Measurements from ENCODE around the gene MACROD1.

The MACROD1 gene

GRCh38 chr11:64036087-64037026 lies 129.6 kb downstream of the MACROD1 start:
- DNase-seq (ENCODE audit: low read depth in 2 of 2) = no peak

DNA sequence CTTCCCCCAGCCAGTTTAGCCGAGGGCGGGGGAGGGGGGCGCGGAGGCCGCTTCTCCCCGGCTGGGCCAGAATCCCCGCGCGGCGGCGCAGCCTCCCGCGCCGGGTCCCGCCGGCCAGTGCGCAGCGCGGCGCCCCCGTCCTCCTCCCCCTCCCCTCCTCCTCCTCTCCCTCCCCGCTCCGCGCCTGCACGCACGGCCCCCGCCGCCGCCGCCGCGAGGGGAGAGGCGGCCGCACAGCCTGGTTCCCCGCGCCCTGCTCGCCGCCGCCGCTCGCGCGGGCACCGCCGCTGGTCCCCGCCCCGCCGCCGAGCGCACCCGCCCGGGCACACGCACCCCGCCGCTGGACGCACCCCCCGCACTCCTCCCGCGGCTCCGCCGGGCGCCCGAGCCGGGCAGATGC lies 130.3 kb downstream of the MACROD1 start, which contains the start of gene FLRT1:
Gene FLRT1 (plus strand): TSS at position 356 of the 400 bp plus-strand sequence. CDS start 80,337 bp downstream, outside the sequence.
- no peak for DNase-seq (ENCODE audit: low read depth in 2 of 2)

DNA sequence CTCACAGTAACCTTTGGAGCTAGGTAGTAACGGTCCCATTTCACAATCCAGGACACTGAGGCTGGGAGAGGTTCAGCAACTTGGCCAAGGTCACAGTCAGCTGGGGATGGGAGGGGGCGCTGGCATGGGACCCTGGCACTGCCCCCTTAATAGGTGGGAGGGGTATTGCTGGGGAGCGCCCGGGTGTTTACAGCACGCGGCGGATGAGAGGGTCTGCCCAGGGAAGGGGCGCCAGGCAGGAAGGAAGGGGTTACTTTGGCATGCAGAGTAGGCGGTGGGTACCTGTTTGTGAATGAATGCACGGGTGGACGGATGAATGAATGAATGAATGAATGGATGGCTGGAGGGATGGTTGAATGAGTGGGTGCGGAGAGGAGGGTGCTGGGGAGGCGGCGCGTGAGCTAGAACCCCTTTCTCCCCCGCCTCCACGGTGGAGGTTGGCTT lies 130.8 kb downstream of the MACROD1 start:
- DNase-seq (ENCODE audit: low read depth in 2 of 2) = no peak

- DNase-seq (ENCODE audit: low read depth in 2 of 2) = no peak
Observed at GRCh38 chr11:64034411-64034811, 131.5 kb downstream of the MACROD1 start.

DNA sequence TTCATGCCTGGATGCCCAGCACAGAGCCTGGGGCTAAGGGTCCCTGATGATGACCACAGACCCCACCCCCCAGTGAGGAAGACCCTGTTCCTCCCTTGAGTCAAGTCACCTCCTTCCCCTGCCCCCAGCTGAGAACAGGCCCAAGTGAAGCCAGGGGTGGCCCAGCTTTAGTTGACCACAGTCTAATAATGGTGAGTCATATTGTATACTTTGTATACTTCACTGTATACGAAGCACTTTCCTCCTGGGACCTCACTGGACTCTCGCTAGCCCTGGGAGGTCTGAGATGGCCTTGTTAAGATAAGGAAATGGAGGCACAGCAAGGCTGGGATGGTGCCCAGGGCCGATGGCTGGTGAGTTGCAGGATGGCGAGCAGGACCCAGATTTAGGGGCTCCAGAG lies 133.9 kb downstream of the MACROD1 start:
- no peak for DNase-seq (ENCODE audit: low read depth in 2 of 2)

- no peak for DNase-seq (ENCODE audit: low read depth in 2 of 2)
Observed at GRCh38 chr11:64031001-64031400, 134.9 kb downstream of the MACROD1 start.

GRCh38 chr11:64029773-64030172 lies 136.1 kb downstream of the MACROD1 start:
- no peak for DNase-seq (ENCODE audit: low read depth in 2 of 2)

- DNase-seq (ENCODE audit: low read depth in 2 of 2) = no peak
Observed at GRCh38 chr11:64028398-64029115, 137.4 kb downstream of the MACROD1 start.

DNA sequence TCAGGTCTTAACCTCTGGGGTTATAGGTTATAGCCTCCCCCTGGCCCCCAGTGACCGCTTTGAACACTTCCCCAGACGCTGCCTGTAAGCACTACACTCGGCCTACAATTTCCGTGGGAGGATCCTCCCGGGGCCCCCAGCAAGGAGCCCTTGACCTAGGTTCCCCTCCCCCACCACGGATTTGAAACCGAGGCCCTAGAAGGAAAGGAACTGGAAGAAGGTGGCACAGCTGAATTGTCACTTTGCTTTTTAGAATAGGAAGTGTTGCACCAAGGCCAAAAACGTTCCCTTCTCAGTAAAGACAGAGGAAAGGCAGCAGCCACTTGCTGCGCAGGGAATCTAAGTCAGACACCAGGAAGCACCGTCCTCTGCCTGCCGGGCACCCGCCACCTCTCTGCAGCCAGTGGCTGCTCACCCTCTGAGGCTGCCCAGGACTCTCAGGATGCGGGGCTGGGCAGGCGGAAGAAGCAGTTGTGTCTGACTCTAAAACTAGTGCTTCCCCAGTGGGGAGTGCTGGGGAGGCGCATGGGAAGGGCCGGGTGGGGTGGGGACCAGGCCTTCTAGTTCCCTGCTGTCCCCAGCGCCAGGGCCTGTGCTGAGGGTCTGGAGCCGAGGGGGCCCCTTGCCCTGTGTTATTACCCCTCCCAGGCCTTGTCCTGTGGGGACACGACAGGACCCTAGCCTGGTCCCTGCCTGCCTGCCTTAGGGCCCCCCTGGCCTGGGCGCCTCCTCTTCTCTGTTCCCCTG lies 138.1 kb downstream of the MACROD1 start:
- no peak for DNase-seq (ENCODE audit: low read depth in 2 of 2)

GRCh38 chr11:64026575-64027205 lies 139.2 kb downstream of the MACROD1 start:
- DNase-seq (ENCODE audit: low read depth in 2 of 2) = no peak

GRCh38 chr11:64025205-64025604 lies 140.7 kb downstream of the MACROD1 start:
- DNase-seq (ENCODE audit: low read depth in 2 of 2) = no peak

- DNase-seq (ENCODE audit: low read depth in 2 of 2) = no peak
Observed at GRCh38 chr11:64023712-64024710, 141.9 kb downstream of the MACROD1 start.

GRCh38 chr11:64022125-64022784 lies 143.7 kb downstream of the MACROD1 start:
- no peak for DNase-seq (ENCODE audit: low read depth in 2 of 2)

DNA sequence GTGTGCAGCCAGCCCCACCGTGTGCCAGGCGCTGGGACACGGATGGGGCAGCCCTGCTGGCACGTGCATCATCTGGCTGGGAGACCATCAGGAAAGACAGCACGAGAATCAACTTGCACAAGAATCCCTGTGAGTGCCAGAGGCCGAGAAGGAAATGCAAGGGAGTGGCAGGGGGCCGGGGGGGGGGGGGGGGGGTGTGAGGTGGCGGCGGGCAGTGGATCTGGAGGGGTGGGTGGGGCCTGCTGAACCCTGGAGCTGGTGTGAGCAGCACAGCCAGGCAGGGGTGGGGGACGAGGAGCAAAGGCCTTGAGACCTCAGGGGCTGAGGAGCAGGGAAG lies 144.2 kb downstream of the MACROD1 start:
- no peak for DNase-seq (ENCODE audit: low read depth in 2 of 2)

GRCh38 chr11:64020976-64021756 lies 144.7 kb downstream of the MACROD1 start:
- no peak for DNase-seq (ENCODE audit: low read depth in 2 of 2)

DNA sequence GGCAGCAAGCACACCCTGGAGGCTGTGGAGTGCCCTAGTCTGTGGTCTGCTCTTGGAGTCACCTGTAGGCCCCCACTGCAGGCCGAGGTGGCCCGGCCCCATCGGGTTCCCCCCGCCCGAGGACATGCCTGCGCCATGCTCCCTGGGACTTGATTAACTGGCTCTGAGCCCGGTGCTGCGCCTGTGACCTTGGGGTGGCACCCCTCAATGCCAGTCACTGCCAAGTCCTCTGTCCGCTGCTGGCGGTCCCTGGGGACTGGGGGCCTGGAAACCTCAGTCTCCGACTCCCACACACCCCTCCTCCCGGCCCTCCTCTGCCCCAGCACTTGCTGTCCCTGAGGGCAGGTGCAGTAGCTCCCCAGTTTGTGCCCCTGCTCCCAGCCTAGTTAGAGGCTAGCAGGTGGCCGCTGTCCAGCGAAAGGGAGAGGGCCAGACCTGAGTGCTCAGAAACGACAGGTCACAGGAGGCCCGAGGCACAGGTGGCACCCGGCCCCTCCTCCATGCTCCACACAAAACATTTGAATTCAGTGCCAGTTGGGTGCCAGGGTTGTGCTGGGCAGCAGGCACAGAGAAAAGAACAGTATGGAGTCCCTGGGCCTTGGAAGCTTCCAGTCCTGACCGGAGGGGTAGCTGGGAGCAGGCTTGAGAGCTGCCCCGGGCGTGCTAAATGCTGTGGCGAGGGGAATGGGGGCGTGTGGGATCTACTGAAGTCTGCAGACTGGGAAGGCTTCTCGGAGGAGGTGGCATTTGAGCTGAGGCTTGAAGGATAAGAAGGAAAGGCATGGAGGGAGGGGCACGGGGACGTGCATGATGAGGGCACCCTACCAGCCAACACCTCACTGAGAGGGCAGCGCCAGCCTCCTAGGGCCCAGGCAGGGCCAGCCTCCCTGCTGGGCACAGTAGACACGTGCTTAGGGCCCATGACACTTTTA lies 146.5 kb downstream of the MACROD1 start:
- DNase-seq (ENCODE audit: low read depth in 2 of 2) = no peak

DNA sequence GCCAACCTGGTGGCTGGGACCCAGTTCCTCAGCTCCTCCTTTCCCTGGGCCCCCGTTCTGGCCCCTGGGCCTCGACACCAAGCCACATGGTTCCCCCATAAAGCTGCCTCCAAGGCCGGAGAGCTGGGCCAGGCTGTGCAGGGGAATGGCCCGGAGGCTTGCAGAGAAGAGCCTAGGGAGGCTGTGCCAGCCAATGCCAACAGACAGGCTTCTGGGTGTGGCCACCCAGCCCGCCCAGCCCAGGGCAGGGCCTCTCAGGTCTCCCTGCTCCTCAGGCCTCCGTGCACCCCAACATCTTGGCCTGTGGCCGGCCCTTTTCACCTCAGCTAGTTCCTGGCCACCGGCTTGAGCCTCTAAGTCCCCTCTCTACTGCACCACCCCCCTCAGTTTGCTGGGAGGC lies 147.6 kb downstream of the MACROD1 start:
- DNase-seq (ENCODE audit: low read depth in 2 of 2) = no peak

GRCh38 chr11:64017945-64018224 lies 148.0 kb downstream of the MACROD1 start:
- DNase-seq (ENCODE audit: low read depth in 2 of 2) = no peak

Measured in activated CD8-positive, alpha-beta memory T cell treated with anti-CD3 and anti-CD28 coated beads for 4 hours (primary cell).